Measurements from ENCODE around the gene DEPP1.

The DEPP1 gene

DNA sequence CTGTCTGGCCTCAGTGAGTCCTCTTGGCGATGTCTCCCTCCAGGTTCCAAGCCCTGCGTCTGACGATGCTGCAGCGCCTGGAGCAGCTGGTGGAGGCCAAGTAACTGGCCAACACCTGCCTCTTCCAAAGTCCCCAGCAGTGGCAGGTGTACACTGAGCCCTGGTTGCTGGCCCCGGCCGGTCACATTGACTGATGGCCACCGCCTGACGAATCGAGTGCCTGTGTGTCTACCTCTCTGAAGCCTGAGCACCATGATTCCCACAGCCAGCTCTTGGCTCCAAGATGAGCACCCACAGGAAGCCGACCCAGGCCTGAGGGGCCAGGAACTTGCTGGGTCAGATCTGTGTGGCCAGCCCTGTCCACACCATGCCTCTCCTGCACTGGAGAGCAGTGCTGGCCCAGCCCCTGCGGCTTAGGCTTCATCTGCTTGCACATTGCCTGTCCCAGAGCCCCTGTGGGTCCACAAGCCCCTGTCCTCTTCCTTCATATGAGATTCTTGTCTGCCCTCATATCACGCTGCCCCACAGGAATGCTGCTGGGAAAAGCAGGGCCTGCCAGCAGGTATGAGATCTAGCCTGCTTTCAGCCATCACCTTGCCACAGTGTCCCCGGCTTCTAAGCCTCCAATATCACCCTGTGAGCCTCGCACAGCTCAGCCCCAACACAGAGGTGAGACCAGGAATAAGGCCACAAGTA, 14.8 kb upstream of the DEPP1 start:
- DNase-seq, result no peak

DNA sequence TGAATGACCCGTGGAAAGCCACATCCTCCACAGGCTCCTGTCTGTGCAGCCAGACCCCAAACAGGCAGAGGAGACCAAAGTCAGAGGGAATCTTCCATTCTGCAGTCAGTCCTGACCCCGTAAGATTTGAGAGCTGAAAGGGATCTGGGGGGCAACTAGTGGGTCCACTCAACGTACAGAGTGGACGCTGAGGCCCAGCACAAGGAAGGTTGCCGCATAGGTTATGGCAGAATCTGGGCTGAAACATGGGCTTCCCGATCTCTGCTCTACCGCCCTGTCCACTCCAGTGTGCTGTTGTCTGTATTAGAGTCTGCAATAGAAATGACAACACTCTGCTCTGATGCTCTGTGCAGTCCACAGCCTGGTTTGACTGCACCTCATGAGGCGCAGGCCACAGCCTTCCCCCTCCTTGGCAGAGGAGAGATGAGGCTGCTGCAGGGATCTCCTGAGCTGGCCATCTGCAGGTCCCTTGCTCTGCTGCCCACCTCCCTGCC, 14.2 kb upstream of the DEPP1 start:
- DNase-seq, result no peak

DNA sequence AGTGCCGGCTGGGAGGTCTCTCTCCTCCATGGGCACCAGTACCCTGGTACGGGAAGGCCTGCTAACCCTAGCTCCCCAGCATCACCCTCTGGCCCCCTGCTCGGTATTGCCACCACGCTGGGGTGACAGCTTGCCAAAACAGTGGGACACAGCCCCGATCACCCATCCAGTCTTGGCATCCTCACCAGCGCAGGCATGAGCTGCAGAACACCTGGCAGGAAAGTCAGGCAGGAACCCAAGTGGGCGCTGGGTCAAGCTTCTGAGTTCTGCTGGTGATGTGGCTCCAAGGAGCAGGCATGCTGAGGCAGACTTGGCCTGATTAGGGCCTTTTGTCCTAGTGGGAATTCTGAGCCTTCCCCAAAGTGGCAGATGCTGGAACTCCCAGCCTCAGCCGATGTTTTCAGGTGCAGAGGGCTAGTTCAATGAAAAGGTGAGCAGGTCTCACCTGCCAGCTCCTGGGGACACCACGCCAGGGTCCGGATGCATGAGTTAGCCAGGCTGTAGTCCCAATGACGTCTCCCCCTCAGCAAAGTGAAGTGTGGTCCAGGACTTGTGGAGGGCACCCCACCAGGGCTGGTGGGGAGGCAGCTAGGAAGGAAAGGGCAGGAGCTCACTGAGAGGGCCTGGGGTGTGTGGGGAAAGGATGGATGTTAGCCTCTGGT, 13.6 kb upstream of the DEPP1 start:
- peak; percentile 19 for DNase-seq

DNA sequence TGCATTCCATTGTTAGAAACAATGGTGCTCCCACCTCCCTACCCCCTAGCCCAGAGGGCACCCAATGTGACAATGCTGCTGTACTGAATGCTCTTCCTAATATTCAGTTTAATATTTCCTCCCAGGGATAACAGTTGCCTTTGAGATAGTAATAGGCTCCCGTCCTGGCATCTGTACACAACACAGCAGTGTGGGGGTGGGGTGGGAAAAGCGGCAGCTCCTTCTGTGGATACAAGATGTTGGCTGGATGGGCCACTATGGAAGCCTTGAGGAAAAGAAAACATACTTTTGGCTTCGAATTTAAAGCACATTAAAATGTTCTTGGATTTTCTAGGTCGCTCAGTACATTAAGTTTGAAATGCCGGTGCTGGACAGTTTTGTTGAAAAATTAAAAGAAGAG, 13.0 kb upstream of the DEPP1 start:
- no peak for DNase-seq

DNA sequence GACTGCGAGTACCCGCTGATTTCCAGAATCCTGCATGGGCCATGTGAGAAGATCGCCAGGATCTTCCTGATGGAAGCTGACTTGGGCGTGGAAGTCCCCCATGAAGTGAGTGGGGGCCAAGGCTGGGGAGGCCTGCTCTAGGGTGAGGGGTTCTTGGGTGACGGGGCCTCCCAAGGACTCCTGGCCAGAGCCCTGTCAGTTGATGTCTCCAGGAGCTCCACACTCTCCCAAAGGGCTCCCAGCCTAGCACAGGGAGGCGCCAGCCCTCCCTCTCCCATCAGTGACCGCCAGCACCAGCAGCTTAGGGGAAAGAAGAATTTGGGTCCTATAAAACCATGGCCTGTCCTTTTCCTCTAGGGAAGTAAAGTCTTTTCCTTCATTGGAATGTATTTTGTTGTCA, 12.4 kb upstream of the DEPP1 start:
- DNase-seq, result no peak

DNA sequence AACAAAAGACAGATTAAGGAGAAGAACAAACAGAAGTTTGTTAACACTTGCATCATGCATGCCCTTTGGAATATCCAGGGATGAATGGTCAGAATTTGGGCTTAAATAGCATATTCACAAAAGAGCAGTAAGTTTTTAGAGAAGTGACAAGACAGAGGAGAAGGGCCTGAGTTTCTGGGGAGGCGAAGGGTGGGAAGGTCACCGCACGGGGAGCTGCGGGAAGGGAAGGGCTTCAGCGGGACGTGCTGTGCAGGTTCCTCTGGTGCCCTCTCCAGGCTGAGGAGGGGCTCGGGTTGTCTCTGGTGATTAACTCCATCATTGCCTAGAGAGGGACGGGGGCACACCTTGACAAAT, 11.7 kb upstream of the DEPP1 start:
- DNase-seq, result no peak

DNA sequence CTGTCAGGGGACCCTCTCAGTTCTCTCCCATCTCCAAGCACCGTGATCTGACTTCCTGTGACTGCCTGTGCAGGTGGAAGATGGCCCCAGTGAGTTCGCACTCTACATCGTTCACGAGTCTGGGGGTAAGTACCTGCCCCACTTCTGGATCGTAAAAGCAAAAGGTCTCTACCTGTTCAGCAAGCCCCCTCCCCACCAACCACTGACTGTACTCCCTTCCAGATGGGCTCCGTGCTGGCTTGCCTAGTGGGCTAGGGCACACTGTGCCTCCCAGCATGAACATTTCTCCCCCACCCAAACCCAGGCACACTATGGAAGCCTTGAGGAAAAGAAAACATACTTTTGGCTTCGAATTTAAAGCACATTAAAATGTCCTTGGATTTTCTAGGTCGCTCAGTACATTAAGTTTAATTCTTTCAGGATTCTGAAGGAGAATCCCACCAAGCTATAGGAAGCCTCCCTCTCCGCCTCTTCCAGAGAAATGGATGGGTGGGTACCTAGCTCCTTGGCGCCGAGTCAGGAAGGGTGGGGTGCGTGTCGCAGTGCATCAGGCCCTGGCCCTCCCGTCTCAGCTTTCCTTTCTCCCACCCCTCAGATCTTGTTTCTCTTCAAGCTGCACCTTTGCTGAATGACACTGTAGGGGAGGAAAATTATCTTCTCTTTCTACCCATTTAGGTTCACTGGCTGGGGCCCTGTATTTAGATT, 11.1 kb upstream of the DEPP1 start:
- no peak for DNase-seq

DNA sequence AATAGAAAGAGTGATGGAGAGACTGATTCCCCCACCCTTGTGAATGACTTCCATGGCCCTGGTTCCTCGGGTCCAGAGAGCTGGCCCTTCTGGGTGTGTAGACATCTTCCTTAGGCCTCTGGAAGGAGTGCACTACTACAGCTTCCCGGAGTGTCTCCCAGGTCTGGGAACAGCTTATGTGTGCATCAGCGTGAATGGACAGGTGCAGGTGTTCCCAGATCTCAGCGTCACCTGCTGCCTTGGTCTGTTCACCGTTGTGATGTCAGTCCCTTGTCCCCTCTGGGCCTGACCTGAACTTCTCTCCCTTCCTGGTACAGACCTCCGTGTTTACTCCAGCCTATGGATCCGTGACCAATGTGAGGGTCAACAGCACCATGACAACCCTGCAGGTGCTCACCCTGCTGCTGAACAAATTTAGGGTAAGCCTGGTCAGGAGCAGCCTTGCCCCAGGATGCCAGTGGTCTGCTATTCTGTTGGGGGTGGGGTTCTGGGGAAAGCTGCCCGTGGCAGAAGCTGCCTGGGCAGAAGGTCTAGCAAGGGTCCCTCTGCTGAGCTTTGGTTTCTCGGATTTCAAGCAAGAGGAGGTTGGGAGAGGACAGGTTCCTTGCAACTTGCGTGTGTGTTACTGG, 10.5 kb upstream of the DEPP1 start:
- no peak for DNase-seq

DNA sequence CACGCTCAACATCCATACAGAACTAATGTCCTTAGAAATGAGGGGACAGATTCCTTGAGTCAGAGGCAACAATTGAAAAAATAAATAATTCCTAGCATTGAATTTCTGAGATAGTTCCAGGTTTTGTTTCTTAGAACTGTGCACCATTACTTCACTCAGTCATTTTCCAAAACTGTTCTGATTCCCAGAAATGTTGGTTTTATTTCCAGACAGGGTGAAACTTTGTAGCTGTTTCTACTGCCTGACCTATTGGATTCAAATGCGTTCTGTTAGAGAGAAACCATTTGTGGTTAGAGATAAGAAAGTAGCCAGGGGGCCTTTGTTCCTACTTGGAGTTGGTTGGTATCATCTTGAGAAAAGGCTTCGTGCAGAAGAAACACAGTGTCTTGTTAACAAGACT, 8.1 kb upstream of the DEPP1 start:
- DNase-seq, result no peak

DNA sequence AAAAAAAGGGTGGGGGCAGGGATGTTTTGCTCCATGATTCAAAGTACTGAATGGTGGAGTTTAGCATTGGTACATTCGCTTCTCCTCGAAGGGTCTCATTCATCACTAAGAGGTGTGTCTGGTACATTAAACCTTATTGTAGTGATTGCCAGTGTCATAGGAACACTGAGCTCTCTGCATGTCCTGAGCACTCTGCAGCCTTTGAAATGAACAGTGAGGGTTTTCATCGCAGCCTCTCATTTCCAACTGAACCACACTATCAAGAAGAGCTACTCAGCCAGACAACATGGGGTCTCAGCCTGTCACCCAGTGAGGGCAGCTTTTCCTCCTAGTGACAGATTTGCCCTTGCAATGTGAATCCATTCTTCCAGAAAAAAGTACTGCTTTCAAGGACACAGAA, 7.6 kb upstream of the DEPP1 start:
- no peak for DNase-seq

DNA sequence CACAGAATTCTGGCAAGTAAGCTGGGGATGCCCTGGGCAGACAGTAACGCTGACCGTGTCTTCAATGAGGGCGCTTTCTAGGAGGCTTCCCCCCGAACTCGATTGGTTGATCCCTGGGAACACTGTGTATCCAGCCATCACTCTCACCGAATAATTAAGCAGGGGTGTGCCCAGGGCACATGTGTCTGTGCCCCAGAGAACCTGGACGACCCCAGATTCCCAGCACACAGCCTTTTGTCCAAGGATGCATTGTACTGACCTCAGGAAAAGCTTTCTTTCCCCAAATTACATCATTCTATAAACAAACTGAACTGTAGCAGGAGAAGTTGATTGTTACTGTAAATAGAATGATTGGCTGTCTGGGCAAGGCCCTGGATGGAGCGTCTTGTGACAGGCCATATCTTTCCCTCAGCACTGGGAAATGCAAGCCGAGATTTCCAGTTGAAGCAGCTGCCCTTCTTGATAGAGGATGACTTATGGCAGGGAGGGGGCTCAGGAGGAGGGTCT, 6.6 kb upstream of the DEPP1 start:
- no peak for DNase-seq

DNA sequence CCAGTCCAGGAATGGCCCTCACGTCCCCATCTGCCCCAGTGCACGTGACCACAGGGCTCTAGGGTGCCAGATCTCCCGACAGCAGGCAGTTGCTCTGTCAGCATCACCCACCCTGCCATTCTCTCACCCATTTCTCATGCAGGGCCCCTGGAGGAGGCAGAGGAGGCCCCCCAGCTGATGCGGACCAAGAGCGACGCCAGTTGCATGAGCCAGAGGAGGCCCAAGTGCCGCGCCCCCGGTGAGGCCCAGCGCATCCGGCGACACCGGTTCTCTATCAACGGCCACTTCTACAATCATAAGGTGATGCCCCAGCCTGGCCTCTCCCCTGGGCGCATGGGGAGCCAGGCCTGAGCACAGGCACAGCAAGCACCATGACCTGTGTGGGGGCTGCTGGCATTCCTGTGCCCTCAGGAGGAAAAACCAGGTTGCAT, 6.1 kb upstream of the DEPP1 start:
- no peak for DNase-seq

DNA sequence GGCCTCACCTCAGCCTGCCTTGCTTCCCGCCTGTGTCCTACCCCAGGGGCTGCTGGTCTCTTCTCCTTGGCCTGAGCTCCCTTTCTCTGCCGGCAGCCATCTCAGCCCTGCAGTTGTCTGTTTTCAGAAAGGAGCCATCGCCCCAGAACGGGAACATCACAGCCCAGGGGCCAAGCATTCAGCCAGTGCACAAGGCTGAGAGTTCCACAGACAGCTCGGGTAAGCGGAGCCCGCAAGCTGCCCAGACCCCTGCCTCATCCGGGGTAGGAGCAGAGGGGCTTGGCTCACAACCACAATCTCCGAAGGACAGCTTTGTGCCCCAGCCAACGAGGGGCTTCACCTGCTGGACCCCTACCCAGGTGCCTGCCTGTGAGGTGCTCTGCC, 5.3 kb upstream of the DEPP1 start:
- DNase-seq, result no peak

DNA sequence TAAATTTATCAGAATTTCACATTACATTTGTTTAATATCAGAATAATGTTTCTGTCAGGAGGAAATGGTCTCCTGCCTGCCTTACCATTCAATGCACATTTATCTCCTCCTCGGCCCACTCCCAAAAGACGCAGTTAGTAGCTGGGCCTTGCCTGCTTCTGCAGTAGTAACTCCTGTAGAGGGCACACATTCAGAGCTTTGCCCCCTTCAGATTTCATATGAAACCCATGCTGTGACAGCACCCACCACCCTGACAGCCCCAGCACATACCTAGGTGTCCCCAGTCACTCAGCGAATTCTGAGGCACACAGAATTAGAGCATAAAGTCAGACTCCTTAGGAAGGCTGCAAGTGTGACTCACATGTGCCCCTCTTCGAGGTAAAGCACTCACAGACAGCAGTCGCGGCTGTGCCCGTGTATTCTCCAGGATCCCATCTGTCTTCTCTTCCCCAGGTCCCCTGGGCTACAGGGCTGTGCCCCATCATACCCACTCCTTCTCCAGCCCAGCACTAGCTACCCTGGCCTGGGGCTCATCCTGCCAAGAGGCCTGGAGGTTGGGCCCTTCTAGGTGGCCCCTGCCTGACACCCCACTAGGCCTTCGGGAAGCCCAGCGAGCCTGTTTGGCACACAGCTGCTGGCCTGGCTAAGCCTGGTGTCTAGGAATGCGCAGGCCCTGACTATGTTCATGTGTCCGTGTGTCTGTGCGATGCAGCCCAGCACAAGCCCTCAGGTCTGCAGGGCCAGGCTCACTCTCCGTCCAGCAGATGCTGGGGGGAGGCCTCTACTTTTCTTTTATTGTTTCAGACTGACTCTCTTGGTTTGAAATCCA, 4.7 kb upstream of the DEPP1 start:
- no peak for DNase-seq

DNA sequence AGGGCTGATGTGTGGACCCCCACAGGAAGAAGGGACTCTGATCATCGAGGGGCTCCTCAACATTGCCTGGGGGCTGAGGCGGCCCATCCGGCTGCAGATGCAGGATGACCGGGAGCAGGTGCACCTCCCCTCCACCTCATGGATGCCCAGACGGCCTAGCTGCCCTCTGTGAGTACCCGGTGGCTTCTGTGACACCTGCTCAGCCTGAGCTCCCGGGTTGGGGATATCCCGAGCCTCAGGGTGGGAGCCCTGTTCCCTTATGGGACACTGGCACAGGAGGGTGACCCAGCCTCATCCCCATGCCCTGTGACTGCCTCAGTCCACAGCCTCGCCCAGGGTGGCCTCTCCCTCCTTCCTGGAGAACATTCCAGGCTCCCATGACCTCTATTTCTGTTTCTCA, 3.9 kb upstream of the DEPP1 start:
- DNase-seq, result peak; percentile 30

DNA sequence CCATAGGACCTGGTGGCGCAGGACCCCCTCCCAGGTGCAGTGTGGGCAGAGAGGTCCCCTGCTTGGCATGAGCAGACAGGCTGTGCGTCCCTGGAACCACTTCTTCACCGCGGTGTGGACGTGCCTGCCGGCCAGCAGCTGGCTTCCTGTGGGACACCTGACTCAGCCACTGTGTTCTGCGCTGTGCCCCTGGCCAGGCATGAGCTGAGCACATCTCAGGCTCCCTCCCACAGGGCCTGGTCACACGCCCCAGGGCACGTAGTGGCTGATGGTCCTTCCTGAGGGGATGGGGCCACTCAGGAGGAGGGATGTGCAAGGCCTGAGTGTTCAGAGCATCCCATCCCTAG, 3.5 kb upstream of the DEPP1 start:
- DNase-seq, result peak; percentile 54

DNA sequence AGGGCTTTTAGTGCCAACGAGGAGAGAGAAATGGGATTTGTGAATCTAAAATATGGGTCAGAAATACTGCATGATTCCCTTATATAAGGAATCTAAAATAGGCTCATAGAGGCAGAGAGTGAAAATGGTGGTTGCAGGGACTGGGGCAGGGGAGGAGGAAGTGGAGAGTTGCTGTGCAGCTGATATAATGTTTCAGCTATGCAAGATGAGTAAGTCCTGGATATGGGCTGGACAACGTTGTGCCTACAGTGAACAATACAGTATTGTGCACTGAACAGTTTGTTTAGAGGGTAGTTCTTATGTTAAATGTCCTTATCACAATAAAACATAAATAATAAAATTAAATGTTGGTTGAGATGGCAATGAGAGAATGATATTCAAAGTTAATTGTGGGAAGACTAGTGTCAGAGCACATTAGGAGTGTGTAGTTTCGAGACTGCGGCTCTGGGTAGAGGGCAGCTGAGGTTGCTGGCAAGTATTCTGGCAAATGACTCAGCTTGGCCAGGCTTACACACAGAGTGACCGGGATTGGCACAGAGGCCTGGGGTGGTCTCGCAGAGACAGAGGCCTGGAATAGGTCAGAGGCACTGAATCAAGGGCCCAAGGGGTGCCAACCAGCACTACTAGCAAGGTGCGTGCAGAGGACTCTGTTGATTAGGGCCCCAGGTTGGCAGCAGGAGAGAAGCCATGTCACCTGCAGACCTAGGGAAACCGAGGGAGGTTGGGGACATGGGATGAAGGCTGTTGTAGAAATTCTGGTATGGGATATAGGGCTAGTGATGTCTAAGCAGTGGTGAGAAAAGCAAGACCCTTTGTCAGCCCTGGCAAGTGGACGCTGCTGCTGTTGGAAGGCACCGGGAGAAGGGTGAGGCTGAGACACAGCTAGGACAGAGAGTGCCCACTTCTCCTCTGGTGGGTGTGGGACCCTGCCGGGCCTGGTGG, 2.8 kb upstream of the DEPP1 start:
- peak; percentile 41 for DNase-seq

DNA sequence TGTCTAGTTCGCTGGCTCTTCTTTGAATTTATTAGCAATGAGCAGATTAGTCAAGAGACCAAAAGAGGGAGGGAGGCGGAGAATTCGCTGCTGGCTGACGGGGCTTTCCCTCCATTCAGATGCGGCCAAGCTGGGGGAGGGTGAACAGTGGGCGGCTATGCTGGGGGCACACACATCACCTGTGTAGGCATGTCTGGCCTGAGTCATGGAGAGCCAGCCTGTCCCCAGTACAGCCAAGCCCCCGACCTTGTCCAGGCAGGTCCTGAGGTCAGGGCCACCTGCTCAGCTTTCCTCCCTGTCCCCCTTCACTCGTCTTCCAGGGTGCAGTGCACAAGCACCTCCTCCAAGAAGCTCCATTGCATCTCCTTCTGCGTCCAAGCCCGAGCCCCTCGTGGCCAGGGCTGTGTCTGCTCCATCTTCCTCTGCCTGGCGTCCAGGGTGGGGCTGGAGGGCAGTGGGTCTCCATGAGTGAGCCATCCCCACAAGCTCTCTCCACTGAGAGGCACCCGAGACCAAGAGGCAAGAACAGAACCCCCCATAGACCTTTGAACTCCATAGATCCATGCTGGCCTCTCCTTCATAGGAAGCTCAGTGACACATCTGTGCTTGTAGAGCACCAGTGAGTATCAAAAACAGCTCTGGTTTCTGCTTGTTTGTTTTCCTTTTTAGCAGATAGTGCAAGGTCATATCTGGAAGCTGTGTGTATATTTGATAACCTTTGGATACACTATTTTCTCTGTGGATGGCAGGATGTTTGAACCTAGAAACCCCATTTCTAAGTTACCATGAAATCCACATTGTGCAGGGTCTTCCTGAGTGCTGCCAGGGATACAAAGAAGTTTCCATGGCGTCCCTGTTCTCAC, 1.9 kb upstream of the DEPP1 start:
- DNase-seq, result peak; percentile 31

DNA sequence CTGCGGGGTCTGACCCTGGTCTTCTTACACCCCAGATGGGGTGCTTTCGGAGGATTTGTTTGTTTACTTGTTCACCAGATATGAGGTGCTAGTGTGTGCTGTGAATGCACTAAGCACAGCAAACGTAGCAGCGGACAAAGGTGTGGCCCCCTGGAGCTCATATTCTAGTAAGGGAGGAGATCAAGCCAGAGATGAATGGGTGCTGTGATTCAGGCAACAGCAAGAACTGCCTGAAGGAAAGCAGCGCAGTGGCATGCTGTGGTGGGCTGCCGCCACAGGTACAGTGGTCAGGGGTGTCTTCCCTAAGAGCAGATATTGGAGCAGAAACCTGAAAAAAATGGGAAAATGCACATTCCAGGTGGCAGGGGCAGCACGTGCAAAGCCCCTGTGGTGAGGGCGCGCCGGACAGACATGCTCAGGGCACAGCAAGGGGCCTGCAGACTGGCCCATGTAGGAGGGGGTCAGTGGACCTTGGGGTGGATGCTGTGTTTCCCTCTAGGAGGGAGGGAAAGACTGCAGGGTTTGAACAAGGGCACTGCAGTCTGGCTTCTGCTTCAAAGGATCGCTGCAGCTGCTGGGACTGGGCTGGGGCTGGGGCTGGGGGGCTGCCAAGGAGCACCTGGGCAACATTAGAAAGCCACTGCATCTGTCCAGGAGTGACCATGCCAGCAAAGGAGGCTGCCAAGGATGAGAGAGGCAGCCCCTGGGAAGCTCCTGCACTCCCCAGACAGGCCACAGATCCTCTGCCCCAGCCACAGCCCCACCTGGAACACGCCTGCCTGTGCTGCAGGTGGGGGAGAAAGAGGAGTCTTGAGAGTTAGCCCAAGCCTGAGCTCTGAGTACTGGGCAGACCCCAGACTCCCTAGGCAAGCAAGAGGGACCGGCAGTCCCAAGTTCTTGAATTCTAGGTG, 927 bp upstream of the DEPP1 start:
- DNase-seq, result peak; percentile 19
